ENCODE data around the gene LRFN3.
"Not testable (repeated sequence)": the region's sequence is repeated elsewhere in the genome, so short reads cannot be mapped to it uniquely, and the experiment has no call there.

Gene LRFN3

GRCh38 chr19:35978271-35978670, 42.1 kb downstream of the LRFN3 start:
- Histone ChIP-seq H3K4me3 (ENCODE audit: low read length) (no peak overlapping the region), H3K9me3 (ENCODE audit: insufficient read depth, low read depth, low read length) (no peaks in the 10 kb centered on the region), H3K27me3 (ENCODE audit: insufficient read depth, low read length) (peaks cover 5% of the 10 kb centered on the region; the same call in 1 of the 2 replicates), H3K4me1 (ENCODE audit: insufficient read depth, low read length) (0 out of 2 replicates have a peak, but pooled peaks cover 3% of the 10 kb centered on the region), H3K9ac (ENCODE audit: low read depth, low read length) (no peak overlapping the region), H3K36me3 (ENCODE audit: insufficient read depth, low read length) (no peaks in the 10 kb centered on the region), H3K27ac (ENCODE audit: low read depth, low read length) (no peak overlapping the region)
- WGBS = 56% methylated on average over 5 of the region's 5 CpGs

GRCh38 chr19:35978832-35979365, 42.7 kb downstream of the LRFN3 start:
- Histone ChIP-seq H3K36me3 (ENCODE audit: insufficient read depth, low read length) (no peaks in the 10 kb centered on the region), H3K9me3 (ENCODE audit: insufficient read depth, low read depth, low read length) (no peaks in the 10 kb centered on the region), H3K27me3 (ENCODE audit: insufficient read depth, low read length) (peaks cover 5% of the 10 kb centered on the region; the same call in 1 of the 2 replicates), H3K27ac (ENCODE audit: low read depth, low read length) (no peak overlapping the region), H3K4me1 (ENCODE audit: insufficient read depth, low read length) (0 out of 2 replicates have a peak, but pooled peaks cover 3% of the 10 kb centered on the region), H3K9ac (ENCODE audit: low read depth, low read length) (no peak overlapping the region), H3K4me3 (ENCODE audit: low read length) (no peak overlapping the region)
- WGBS = 68% methylated on average over 20 of the region's 20 CpGs

DNA sequence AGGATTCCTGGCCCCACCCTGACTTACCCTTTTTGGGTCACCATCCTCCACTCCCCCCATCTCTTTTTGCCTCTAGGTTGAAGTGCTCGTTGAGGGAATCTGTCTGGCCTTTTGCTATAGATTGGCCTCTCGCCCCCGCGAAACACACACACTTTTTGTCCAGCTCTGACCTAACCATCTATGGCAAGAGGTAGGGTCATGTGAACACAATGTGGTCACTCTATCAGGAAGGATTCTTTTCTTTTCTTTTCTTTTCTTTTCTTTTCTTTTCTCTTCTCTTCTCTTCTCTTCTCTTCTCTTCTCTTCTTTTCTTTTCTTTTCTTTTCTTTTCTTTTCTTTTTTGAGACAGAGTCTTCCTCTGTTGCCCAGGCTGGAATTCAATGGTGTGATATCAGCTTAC, 44.8 kb downstream of the LRFN3 start:
- not testable (repeated sequence) for H3K4me3 ChIP-seq (ENCODE audit: low read length); H3K27ac ChIP-seq (ENCODE audit: low read depth, low read length); H3K9me3 ChIP-seq (ENCODE audit: insufficient read depth, low read depth, low read length); H3K36me3 ChIP-seq (ENCODE audit: insufficient read depth, low read length); H3K9ac ChIP-seq (ENCODE audit: low read depth, low read length); H3K4me1 ChIP-seq (ENCODE audit: insufficient read depth, low read length)
- peaks cover 13% of the 10 kb centered on the region for H3K27me3 ChIP-seq (ENCODE audit: insufficient read depth, low read length)
- WGBS = 93% methylated on average over 4 of the region's 4 CpGs

- Histone ChIP-seq H3K9ac (ENCODE audit: low read depth, low read length) (no peak overlapping the region), H3K27me3 (ENCODE audit: insufficient read depth, low read length) (peaks cover 21% of the 10 kb centered on the region), H3K9me3 (ENCODE audit: insufficient read depth, low read depth, low read length) (no peaks in the 10 kb centered on the region), H3K4me1 (ENCODE audit: insufficient read depth, low read length) (0 out of 2 replicates have a peak, but pooled peaks cover 3% of the 10 kb centered on the region), H3K4me3 (ENCODE audit: low read length) (no peak overlapping the region), H3K27ac (ENCODE audit: low read depth, low read length) (no peak overlapping the region), H3K36me3 (ENCODE audit: insufficient read depth, low read length) (no peaks in the 10 kb centered on the region)
- 72% methylated on average over 8 of the region's 8 CpGs for WGBS
Observed at GRCh38 chr19:35983177-35983576, 47.0 kb downstream of the LRFN3 start.

DNA sequence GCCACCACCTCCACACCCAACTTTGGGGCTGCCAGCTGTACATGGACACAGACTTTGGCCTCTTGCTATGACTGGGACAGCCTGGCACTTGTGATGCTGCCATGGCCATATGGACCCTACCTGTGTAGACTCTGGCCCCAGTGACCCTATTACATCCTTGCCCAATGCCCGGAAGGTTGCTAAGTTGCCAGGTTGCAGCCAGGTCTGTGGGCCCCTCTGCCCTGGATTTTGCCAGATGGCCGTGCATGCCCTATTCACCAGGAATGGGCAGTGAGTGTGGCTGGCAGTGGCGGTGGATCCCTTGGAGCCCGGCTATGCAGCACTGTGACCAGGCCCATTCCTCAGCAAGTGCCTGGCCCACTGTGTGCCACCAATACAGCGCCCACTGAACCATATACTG, 49.9 kb downstream of the LRFN3 start:
- Histone ChIP-seq H3K9me3 (ENCODE audit: insufficient read depth, low read depth, low read length) (peaks cover 3% of the 10 kb centered on the region; the same call in 1 of the 2 replicates), H3K27me3 (ENCODE audit: insufficient read depth, low read length) (peaks cover 21% of the 10 kb centered on the region)
- WGBS = 80% methylated on average over 5 of the region's 5 CpGs

GRCh38 chr19:35986664-35987570, 50.7 kb downstream of the LRFN3 start:
- H3K27ac ChIP-seq (ENCODE audit: low read depth, low read length) = no peak overlapping the region
- WGBS = 7% methylated on average over 54 of the region's 54 CpGs
- H3K36me3 ChIP-seq (ENCODE audit: insufficient read depth, low read length) = no peaks in the 10 kb centered on the region
- peaks cover 21% of the 10 kb centered on the region for H3K27me3 ChIP-seq (ENCODE audit: insufficient read depth, low read length)
- no peak overlapping the region for H3K9ac ChIP-seq (ENCODE audit: low read depth, low read length)
- H3K9me3 ChIP-seq (ENCODE audit: insufficient read depth, low read depth, low read length) = peaks cover 3% of the 10 kb centered on the region; the same call in 1 of the 2 replicates
- no peaks in the 10 kb centered on the region for H3K4me1 ChIP-seq (ENCODE audit: insufficient read depth, low read length)
- peak overlapping the region; percentile 50 for H3K4me3 ChIP-seq (ENCODE audit: low read length)

More for the DNA sequence above, 49.9 kb downstream of the LRFN3 start:
- H3K36me3 ChIP-seq (ENCODE audit: insufficient read depth, low read length) = no peaks in the 10 kb centered on the region
- no peak overlapping the region for H3K4me3 ChIP-seq (ENCODE audit: low read length)
- no peak overlapping the region for H3K9ac ChIP-seq (ENCODE audit: low read depth, low read length)
- H3K4me1 ChIP-seq (ENCODE audit: insufficient read depth, low read length) = no peaks in the 10 kb centered on the region
- H3K27ac ChIP-seq (ENCODE audit: low read depth, low read length) = no peak overlapping the region

DNA sequence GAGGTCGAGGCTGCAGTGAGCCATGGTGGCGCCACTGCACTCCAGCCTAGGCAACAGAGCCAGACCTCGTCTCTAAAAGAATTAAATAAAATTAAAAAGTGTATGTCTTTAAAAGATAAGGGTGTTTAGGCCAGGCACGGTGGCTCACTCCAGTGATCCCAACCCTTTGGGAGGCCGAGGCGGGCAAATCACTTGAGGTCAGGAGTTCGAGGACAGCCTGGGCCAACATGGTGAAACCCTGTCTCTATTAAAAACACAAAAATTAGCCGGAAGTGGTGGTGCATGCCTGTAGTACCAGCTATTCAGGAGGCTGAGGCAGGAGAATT, 51.4 kb downstream of the LRFN3 start:
- Histone ChIP-seq H3K4me3 (ENCODE audit: low read length) (peak overlapping the region; percentile 50; the same call in 1 of the 2 replicates), H3K4me1 (ENCODE audit: insufficient read depth, low read length) (no peaks in the 10 kb centered on the region), H3K27me3 (ENCODE audit: insufficient read depth, low read length) (peaks cover 17% of the 10 kb centered on the region), H3K9me3 (ENCODE audit: insufficient read depth, low read depth, low read length) (peaks cover 3% of the 10 kb centered on the region; the same call in 1 of the 2 replicates), H3K36me3 (ENCODE audit: insufficient read depth, low read length) (no peaks in the 10 kb centered on the region), H3K27ac (ENCODE audit: low read depth, low read length) (no peak overlapping the region), H3K9ac (ENCODE audit: low read depth, low read length) (no peak overlapping the region)
- 43% methylated on average over 8 of the region's 8 CpGs for WGBS

GRCh38 chr19:35988824-35989223, 52.6 kb downstream of the LRFN3 start:
- Histone ChIP-seq H3K4me1 (ENCODE audit: insufficient read depth, low read length) (no peaks in the 10 kb centered on the region), H3K4me3 (ENCODE audit: low read length) (no peak overlapping the region), H3K9me3 (ENCODE audit: insufficient read depth, low read depth, low read length) (peaks cover 3% of the 10 kb centered on the region; the same call in 1 of the 2 replicates), H3K9ac (ENCODE audit: low read depth, low read length) (no peak overlapping the region), H3K27me3 (ENCODE audit: insufficient read depth, low read length) (peaks cover 16% of the 10 kb centered on the region), H3K36me3 (ENCODE audit: insufficient read depth, low read length) (no peaks in the 10 kb centered on the region), H3K27ac (ENCODE audit: low read depth, low read length) (no peak overlapping the region)
- 94% methylated on average over 3 of the region's 3 CpGs for WGBS

- Histone ChIP-seq H3K27ac (ENCODE audit: low read depth, low read length) (no peak overlapping the region), H3K27me3 (ENCODE audit: insufficient read depth, low read length) (peaks cover 14% of the 10 kb centered on the region), H3K9me3 (ENCODE audit: insufficient read depth, low read depth, low read length) (peaks cover 3% of the 10 kb centered on the region; the same call in 1 of the 2 replicates), H3K9ac (ENCODE audit: low read depth, low read length) (no peak overlapping the region), H3K4me3 (ENCODE audit: low read length) (no peak overlapping the region), H3K36me3 (ENCODE audit: insufficient read depth, low read length) (no peaks in the 10 kb centered on the region), H3K4me1 (ENCODE audit: insufficient read depth, low read length) (no peaks in the 10 kb centered on the region)
- 86% methylated on average over 4 of the region's 4 CpGs for WGBS
Observed at GRCh38 chr19:35990156-35990555, 54.0 kb downstream of the LRFN3 start.

DNA sequence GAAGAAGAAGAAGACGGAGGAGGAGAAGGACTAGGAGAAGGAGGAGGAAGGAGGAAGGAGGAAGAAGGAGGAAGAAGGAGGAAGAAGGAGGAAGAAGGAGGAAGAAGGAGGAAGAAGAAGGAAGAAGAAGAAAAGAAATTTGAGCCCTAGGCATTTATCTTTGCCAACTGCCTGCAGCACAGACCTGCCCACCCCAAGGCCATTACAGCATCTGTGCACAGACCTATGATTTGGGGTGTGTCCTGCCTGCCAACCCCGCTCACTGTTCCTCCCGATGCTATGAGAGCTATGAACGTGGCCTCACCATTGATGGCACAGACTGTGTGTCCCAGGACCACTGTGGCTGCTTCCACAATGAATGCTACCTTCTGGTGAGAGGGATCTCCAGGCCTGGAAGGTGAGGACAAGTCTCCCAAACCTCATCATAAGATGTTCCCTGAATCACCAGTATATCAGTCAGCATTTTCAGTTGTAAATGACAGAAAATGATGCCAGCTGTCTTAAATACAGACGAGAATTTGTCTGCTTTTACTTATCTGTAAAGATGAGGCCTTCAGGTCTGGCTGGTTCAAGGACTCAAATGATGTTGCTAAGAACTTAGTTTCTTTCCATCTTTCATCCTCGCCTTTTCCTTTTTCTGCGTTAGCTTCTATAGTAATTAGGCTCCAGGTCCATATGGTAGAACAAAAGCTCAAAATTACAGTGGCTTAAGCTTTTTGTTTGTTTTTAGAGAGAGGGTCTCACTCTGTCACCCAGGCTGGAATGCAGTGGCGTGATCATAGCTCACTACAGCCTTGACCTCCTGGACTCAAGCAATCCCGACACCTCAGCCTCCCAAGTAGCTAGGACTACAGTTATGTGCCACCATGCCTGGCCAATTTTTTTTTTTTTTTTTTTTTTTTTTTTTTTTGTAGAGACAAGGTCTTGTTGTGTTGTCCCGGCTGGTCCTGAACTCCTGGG, 54.9 kb downstream of the LRFN3 start:
- no peak overlapping the region for H3K9ac ChIP-seq (ENCODE audit: low read depth, low read length)
- no peak overlapping the region for H3K27ac ChIP-seq (ENCODE audit: low read depth, low read length)
- WGBS = 87% methylated on average over 10 of the region's 10 CpGs
- H3K9me3 ChIP-seq (ENCODE audit: insufficient read depth, low read depth, low read length) = peaks cover 3% of the 10 kb centered on the region; the same call in 1 of the 2 replicates
- H3K4me1 ChIP-seq (ENCODE audit: insufficient read depth, low read length) = no peaks in the 10 kb centered on the region
- H3K27me3 ChIP-seq (ENCODE audit: insufficient read depth, low read length) = peaks cover 8% of the 10 kb centered on the region
- H3K4me3 ChIP-seq (ENCODE audit: low read length) = no peak overlapping the region
- no peaks in the 10 kb centered on the region for H3K36me3 ChIP-seq (ENCODE audit: insufficient read depth, low read length)
